HK-2 (cell line): ENCODE measurements around the gene ESR2.
A peak's percentile ranks its signal among the peaks of the same experiment; 100 is the strongest.

Experiments
- DNase-seq: peaks from one replicate; pipeline ENCODE4 v3.0.0-alpha.2; 2018; ENCODE audit not compliant: unreplicated experiment

The ESR2 gene

DNA sequence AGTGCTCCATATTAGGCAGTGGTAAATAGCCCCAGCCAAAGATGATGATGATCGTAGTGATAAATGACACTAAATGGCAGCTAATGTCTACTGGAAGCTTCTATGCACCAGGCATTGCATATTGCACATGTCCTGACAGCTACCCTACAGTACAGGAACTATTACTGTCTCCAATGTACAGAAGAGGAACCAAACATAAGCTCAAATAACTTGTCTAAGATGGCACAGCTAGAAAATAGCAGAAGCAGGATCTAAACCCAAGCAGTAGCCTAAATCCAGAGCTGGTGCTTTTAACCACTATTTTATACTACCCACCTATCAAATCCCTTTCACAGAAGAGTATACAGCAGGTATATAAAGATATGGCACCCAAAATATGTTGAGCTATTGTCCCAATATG is 28.9 kb downstream of the ESR2 start:
- DNase-seq, result no peak

GRCh38 chr14:64260418-64260817 is 33.8 kb downstream of the ESR2 start:
- no peak for DNase-seq

DNA sequence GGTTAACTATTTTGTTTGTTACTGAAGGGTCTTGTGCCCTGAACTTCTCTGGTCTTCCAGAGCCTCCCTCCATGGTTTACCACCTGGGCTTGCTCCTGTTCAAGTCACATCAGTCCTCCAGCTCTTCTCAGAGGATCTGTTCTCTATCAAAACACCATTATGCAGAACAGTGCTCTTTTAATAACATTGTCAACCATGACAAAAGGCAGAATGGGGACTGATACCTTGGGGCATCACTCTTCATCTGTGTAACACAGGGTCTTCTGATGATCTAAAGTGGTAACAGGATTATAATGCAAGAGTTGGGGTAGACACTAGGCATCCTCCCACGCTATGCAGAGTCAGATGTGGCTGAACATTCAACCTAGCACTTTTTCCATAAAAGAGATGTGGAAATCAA is 38.4 kb downstream of the ESR2 start:
- DNase-seq, result no peak

DNA sequence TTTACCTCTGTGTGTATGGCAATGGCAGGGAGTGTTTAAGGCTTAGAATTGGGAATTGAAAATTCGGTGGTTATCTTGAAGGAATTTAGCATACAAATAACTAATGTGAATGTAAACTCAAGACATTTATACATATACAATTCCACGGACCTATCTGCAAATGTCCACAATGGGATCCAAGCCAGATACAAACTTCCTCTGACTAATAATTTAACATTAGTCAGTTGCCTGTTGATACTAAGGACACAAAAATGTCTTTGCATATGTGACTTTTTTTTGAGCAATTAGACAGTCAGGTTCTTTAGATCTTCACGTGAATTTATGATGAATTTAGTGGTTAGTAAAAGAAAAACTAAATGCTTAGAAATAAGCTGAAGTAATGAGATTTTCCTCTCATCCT is 40.5 kb downstream of the ESR2 start:
- no peak for DNase-seq

- no peak for DNase-seq
Measured at GRCh38 chr14:64249363-64249762, 44.8 kb downstream of the ESR2 start.

- no peak for DNase-seq
Measured at GRCh38 chr14:64248689-64249088, 45.5 kb downstream of the ESR2 start.

GRCh38 chr14:64247195-64247594 is 47.0 kb downstream of the ESR2 start:
- no peak for DNase-seq

DNA sequence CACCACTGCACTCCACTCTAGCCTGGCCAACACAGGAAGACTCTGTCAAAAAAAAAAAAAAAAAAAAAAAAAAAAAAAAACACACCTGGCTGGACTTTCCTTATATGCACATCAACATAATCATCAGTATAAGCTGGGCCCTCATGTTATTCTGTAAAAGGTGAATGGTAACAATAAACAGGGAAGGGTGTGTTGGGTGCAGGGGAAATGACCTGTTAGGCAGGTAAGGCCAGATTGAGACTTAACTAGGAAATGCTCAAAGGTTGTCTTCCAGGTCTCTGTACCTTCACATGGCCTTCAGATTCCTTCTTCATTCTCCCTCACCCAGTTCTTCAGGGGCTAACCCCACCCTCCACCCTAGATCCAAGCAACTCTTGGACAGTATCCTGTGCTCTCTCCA is 47.5 kb downstream of the ESR2 start:
- no peak for DNase-seq

DNA sequence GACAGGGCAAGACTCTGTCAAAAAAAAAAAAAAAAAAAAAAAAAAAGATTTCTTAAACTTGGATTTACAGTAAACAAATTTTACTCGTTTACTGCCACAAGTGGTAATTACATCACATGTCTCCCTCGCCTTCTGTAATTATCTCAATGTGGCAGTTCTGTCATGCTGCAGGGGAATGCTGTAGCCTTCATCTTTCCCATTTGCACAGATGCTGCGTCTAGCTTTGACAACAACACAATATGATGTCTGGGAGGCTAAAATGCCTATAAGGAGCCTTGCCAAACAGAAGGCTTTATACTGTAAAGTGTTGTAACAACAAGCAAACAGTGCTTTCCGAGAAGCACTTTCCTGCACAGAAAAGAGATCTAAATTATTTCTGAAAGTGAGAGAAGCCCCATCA is 48.7 kb downstream of the ESR2 start:
- no peak for DNase-seq

- DNase-seq, result no peak
Measured at GRCh38 chr14:64244279-64244678, 49.9 kb downstream of the ESR2 start.

DNA sequence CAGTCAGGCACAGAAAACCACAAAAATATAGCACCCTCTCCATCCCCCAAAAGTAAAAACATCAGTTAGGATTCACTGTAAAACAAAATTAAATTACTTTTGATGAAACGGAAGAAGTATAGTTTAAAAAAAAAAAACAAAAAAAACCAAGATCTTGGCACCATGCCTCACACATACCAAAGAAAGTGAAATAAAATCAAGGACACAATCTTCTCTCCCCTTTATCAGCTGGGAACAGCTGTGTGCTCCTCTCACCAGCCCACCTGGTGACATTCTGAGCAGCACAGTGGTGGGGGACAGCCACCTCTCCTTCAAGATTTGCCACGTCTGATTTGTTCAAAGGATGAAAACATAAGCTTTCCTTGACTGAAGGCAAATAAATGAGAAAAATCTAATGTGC is 55.5 kb downstream of the ESR2 start:
- no peak for DNase-seq

DNA sequence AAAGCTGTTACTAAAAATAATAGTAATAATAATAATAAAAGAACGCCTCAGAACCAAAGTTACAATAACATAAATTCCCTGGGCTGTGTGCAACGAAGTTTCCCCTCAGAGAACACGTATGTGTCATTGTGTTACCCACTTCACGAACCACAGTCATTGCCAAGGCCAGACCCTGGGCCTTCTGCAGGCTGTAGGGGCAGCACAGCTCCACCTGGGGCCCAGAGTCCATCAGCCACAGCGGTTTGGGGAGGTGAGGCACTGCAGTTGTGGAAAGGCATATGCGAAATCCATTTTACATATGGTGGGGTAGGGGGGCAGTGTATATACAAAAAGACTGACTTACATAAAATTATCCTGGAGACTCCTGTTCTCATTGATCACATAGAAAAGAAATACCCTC is 56.1 kb downstream of the ESR2 start:
- no peak for DNase-seq

DNA sequence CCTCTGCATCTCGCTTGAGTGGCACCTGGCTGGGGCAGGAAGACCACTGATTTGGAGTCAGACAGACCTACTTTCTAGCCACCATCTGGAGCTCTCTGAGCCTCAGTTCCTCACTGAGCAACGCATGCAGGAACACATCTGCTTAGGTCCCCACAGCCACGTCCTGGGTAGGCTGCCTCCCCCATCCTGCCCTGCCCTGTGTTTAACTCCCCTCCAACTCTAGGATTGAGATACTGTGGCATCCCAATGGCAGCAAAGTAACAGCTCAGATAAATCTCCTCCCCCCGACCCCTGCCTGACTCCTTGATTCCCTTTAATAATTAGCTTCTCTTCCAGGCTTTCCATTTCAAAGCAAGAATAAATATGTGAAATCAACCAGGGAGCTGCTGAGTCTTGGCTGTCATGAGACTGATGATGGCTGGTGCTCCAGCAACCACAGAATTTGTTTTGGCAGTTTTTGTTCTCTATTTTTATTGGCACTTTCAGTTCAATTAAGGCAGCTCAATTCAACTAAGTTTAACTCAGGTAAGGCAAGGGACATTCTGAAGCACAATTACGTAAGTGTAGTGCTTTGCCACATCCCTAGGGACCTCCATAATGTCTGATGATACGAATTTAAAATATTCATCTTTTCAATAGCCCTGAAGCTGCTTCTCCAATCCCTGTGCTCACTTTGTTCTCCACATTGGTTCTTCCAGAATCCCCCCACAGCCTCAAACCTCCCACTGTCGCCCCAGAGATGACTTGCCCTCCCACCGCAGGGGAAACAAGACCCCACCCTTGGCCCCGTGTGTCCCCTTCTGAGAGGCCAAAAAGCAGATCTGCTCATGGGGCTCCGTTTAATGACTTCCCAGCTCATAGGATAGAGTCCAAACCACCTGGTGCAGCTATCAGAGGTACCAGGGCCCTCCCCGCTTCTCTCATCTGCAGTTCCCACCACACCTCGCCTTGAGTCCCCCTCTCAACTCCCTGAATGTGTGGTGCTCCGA is 58.2 kb downstream of the ESR2 start:
- DNase-seq, result no peak

DNA sequence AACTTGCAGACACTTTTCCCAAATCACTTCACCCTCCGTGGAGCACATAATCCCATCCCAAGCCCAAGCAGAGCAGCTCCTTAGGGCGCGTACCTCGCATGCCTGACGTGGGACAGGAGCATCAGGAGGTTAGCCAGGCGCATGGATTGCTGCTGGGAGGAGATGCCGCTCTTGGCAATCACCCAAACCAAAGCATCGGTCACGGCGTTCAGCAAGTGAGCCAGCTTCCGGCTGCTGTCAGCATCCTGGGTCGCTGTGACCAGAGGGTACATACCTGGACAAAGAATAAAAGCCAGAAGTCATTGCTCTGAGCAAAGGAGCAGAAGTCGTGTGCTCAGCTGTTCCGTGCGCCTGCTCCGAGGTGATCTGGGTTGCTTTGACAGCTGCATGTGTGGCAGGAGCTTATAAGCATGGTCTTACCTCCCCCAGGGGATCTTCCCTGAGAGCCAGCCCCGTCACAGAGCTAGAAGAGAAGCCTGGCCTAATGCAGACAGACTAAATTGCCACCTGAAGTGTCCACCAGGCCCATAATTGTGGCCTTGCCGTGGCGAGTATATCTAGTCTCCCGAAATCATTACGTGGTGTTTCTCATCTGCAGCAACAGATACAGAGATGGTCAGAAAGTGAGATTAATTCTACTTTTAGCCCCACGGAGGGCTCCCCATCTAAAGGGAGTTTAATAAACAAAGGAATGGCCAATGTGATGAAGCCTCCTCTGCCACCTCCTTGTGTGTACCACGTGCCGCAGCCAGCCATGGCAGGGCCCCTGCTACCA is 59.1 kb downstream of the ESR2 start:
- peak; percentile 77 for DNase-seq

DNA sequence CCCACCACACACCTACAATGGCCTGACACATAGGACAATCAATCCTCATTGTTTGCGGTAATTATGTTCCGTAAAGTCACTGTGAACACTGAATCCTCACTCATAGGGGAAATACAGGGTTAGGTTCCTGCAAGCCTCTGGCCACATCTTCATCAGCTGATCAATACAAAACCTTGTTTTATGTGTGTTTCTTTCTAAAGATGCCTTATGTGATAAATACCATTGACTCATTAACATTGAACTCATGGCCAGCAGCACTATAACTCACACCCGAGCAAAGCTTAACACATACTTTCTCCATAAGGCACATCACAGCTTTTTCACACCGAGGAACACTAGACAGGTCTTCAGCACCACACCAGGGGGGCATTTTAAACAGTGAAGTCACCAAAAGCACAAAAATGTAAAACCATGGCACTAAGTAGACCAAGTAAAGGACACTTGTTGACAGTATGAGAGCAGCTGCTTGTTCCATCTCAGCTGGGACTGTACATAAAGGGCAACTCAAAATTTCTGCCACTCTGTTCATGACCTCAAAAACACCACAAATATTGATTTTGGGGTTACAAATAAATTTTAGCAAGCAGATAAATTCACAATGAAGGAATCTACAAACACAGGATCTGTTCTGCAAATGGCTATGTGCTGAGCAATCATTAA is 60.5 kb downstream of the ESR2 start:
- DNase-seq, result no peak

DNA sequence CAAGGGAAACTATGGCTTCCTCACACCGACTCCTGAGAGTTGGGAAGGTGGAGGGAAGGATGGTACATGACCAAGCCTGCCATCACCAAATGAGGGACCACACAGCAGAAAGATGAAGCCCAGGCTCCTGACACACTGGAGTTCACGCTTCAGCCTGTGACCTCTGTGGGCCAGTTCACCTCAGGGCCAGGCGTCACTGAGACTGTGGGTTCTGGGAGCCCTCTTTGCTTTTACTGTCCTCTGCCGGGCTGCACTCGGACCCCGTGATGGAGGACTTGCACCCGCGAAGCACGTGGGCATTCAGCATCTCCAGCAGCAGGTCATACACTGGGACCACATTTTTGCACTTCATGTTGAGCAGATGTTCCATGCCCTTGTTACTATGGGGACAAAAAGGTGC is 61.2 kb downstream of the ESR2 start:
- DNase-seq, result no peak

DNA sequence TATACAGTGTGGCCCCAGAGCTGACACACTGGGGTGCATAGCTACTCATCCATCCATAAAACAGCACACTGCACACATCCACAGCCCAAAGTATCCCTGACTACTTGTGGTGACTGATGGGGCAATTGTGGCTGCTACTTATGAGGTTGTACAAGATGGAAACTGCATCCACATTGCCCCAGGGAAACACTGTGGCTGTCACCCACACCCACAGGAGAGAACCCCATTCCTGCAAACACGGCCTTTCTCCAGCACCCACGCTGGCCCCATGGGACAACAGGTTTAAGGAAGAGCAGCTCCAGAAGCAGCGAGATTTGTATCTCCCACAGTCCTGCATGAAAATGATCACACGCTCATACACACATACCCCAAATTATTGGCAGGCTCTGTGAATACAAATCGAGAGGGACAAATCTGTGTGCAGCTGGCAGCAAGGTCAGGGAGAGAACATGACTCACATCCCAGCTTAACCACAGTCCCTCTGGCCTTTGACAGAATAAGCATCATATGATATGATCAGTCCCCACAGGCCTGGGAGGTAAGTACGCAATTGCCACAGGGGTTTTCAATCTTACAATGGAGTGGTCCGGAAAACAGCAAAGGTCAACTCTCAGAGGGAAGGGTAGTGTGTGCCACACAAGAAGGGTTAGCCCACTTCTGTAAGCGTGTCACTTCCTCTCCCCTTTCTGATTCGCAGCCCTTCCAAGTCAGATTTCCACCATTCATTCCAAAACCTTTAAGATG is 61.9 kb downstream of the ESR2 start:
- peak; percentile 33 for DNase-seq

GRCh38 chr14:64229489-64229888 is 64.7 kb downstream of the ESR2 start:
- DNase-seq, result no peak

- no peak for DNase-seq
Measured at GRCh38 chr14:64227856-64228255, 66.3 kb downstream of the ESR2 start.

DNA sequence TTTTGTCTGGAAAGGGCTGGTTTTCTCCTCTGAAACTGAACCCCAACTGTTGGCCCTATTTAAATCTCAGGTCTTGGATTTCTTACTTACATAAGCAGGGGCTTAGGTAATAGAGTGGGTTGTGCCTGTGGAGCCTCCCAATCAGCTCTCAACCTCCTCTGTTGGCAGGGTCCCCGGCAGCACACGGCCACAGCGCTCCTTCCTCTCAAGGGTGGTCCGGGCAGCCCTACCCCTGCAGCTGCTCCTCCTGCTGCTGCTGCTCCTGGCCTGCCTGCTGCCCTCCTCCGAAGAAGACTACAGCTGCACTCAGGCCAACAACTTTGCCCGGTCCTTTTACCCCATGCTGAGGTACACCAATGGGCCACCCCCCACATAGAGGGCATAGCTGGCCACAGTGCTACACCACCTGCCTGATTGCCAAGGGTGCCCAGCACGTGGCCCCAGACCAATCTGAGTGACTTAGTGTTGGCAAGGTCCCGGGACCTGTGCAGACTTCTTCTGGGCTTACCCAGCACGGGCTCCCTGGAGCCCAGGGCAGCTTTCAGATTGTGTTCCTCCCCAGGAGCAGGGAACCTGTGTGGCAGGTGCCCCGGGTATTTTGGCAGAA is 68.9 kb downstream of the ESR2 start:
- no peak for DNase-seq

DNA sequence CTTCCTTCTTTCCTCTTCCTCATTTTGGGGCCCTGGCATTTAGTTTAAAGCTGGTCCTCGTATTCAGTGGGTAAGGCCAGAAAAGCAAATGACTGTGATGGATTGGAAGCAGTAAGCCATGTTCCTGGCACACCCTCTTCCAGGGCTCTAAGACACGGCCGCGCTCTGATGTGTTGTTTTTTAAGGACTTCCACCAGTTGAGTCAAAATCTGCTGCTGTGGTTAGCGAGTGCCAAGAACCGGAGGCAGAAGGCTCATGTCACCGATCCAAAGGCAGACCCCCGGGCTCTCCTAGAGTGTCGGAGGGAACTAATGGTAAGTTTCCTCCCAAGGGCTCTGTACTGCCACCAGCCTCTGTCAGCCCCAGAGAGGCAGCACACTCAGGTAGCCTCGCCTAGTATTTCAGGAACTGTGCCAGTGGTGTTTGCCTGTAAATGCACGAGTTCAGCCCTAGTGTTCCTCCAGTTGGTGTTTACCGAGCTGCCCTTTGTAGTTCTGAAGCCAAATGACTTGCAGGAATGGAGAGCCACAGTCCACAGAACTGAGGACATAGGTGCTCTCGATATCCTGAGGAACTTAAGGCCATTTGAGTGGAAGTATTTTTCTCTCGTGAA is 72.7 kb downstream of the ESR2 start:
- no peak for DNase-seq
